Testis (tissue), 5 donors: Measurements from ENCODE around the gene CCPG1. TPM values are rescaled to one million over a fixed set of nuclear protein-coding genes. Genes with fewer than 3 reads are reported as not detected.
"Not testable (repeated sequence)": the region's sequence is repeated elsewhere in the genome, so short reads cannot be mapped to it uniquely, and the experiment has no call there.

Experiments
- DNase-seq: peaks from one replicate; pipeline ENCODE4 v3.0.0-alpha.2; 2019
- H3K27ac ChIP-seq, 2 donors: fragments of 200-600 bp; sonication (generic); one replicate each; pipeline ENCODE4 v1.5.1; 2019
- H3K27me3 ChIP-seq: fragments of 200-600 bp; sonication (generic); one replicate; pipeline ENCODE4 v1.5.1; 2019
- H3K36me3 ChIP-seq: fragments of 200-600 bp; sonication (generic); one replicate; pipeline ENCODE4 v1.5.1; 2017; ENCODE audit warnings: low read depth; ENCODE audit errors: missing control alignments
- H3K4me1 ChIP-seq: fragments of 200-600 bp; sonication (generic); one replicate; pipeline ENCODE4 v1.5.1; 2019
- H3K4me3 ChIP-seq, 2 donors: fragments of 200-600 bp; sonication (generic); one replicate each; pipeline ENCODE4 v1.5.1; 2017 to 2019
- H3K9me3 ChIP-seq: fragments of 200-600 bp; sonication (generic); one replicate; pipeline ENCODE4 v1.5.1; 2017
- CTCF ChIP-seq, 3 experiments: fragments of 450-650 bp in 2 of 3; fragments of 200-600 bp in 1 of 3; sonication (generic) in 1 of 3; IDR thresholded peaks; one replicate each; pipeline ENCODE4 v1.5.1; 2016 to 2019; ENCODE audit warnings: antibody characterized with exemption in 3 of 3, mild to moderate bottlenecking in 2 of 3, moderate library complexity in 1 of 3
- POLR2A ChIP-seq: fragments of 450-650 bp; IDR thresholded peaks from one replicate; pipeline ENCODE4 v1.6.1; 2017; ENCODE audit warnings: antibody characterized with exemption, mild to moderate bottlenecking, moderate library complexity
- WGBS, 2 donors: methylation state at CpG; one replicate each; pipeline ENCODE4 v1.1.5; 2018; 5-methylcytosine and 5-hydroxymethylcytosine counted together
- intact Hi-C: fragments of 100-400 bp; cut with DNase I; formaldehyde crosslinking; loops from one replicate; pipeline ENCODE4 v1.15.1; 2023; ENCODE audit warnings: low total_unique reads
- long read RNA-seq, 2 donors: transcript quantifications; one replicate each; lab custom pipeline, GENCODE V29; 2026
- polyA plus RNA-seq: library from polyadenylated mRNA; stranded (reverse); fragments of 350-450 nt; fragmentation: Illumina TruSeq; extraction: RNeasy Lipid Tissue Mini Kit (QIAGEN cat#74804); gene quantifications from one replicate; pipeline ENCODE4 v1.2.3, GENCODE V29; 2014; ENCODE audit warnings: low read depth, low replicate concordance; ENCODE audit not compliant: insufficient read depth
- total RNA-seq, 2 donors: library from RNA; depleted of rRNA; stranded (reverse); fragments of >200 nt; gene quantifications; one replicate each; pipeline ENCODE4 v1.2.3, GENCODE V29; 2016

Gene CCPG1
- total RNA-seq (10 to 100 TPM; 21.6 to 37.1 TPM), polyA plus RNA-seq (25.6 TPM)
- long read RNA-seq, donor 1, full-length matches to known transcripts: 17 of 17 reads
- long read RNA-seq, donor 1, partial matches to known transcripts: 0 of 17 reads
- long read RNA-seq, donor 1, other reads (novel, unspliced or antisense): 0 of 17 reads
- long read RNA-seq, donor 2, full-length matches to known transcripts: 13 of 18 reads
- long read RNA-seq, donor 2, partial matches to known transcripts: 5 of 18 reads
- long read RNA-seq, donor 2, other reads (novel, unspliced or antisense): 0 of 18 reads

GRCh38 chr15:55408012-55408928 lies at the start of gene CCPG1, which contains the start of gene PIERCE2:
Gene CCPG1, minus strand, starts transcription at chr15:55408359. Its CDS starts 18,935 bp downstream, at chr15:55389424.
Gene PIERCE2, plus strand, starts transcription at chr15:55408495. Its CDS starts 274 bp downstream, at chr15:55408769.
- TF ChIP-seq CTCF (IDR thresholded peaks at IDR 0.05) (peak; percentile 87 to 90 (median 87)), POLR2A (no peak)

GRCh38 chr15:55457401-55458022 lies 49.4 kb upstream of the CCPG1 start:
- TF ChIP-seq POLR2A (no peak), CTCF (IDR thresholded peaks at IDR 0.05) (no peak)
- DNase-seq: no peak
- Histone ChIP-seq H3K27ac (no peak overlapping the region), H3K9me3 (no peaks in the 10 kb centered on the region), H3K4me3 (no peak overlapping the region), H3K4me1 (no peaks in the 10 kb centered on the region), H3K27me3 (no peaks in the 10 kb centered on the region), H3K36me3 (no peaks in the 10 kb centered on the region)
- WGBS, 2 donors: 97% methylated on average over 5 of the region's 5 CpGs
- intact Hi-C loops: no loop called here

More at GRCh38 chr15:55408012-55408928, at the start of gene CCPG1, which contains the start of gene PIERCE2:
- Histone ChIP-seq H3K4me1 (no peaks in the 10 kb centered on the region), H3K4me3 (peak within 1 kb of the TSS; percentile 72 to 89), H3K27me3 (no peaks in the 10 kb centered on the region), H3K36me3 (no peaks in the 10 kb centered on the region), H3K27ac (peak within 1 kb of the TSS; percentile 80 to 86), H3K9me3 (no peaks in the 10 kb centered on the region)
- 0 to 1% methylated on average over 28 to 48 of the region's 70 CpGs for WGBS, 2 donors
- DNase-seq: peak; percentile 92
- intact Hi-C loops: no loop called here

GRCh38 chr15:55447030-55447394 lies 38.9 kb upstream of the CCPG1 start:
- intact Hi-C loops, H3K27me3 ChIP-seq, DNase-seq, H3K9me3 ChIP-seq, H3K4me1 ChIP-seq, H3K27ac ChIP-seq, H3K36me3 ChIP-seq, H3K4me3 ChIP-seq: not testable (repeated sequence)
- 87% methylated on average over 14 of the region's 19 CpGs; no CpG with 5 or more reads in 1 of the 2 donors for WGBS, 2 donors

- intact Hi-C loops: not testable (repeated sequence)
- WGBS, 2 donors: 94 to 100% methylated on average over 9 to 39 of the region's 41 CpGs
Observed at GRCh38 chr15:55446379-55447029, 38.3 kb upstream of the CCPG1 start.

GRCh38 chr15:55445936-55446335 lies 37.8 kb upstream of the CCPG1 start:
- whole genome bisulfite sequencing, 2 donors: 89% methylated on average over 17 of the region's 27 CpGs; no CpG with 5 or more reads in 1 of the 2 donors
- intact Hi-C loops, H3K4me3 ChIP-seq, DNase-seq, H3K27ac ChIP-seq, H3K36me3 ChIP-seq, H3K9me3 ChIP-seq, H3K27me3 ChIP-seq, H3K4me1 ChIP-seq: not testable (repeated sequence)

More at GRCh38 chr15:55446379-55447029, 38.3 kb upstream of the CCPG1 start:
- H3K9me3 ChIP-seq, H3K27me3 ChIP-seq, H3K27ac ChIP-seq, H3K4me1 ChIP-seq, H3K36me3 ChIP-seq, H3K4me3 ChIP-seq, DNase-seq: not testable (repeated sequence)

- H3K4me3 ChIP-seq, intact Hi-C loops, H3K27me3 ChIP-seq, H3K4me1 ChIP-seq, DNase-seq, H3K36me3 ChIP-seq, H3K27ac ChIP-seq, H3K9me3 ChIP-seq: not testable (repeated sequence)
- WGBS, 2 donors: 94 to 95% methylated on average over 14 to 15 of the region's 15 CpGs
Observed at GRCh38 chr15:55443141-55443540, 35.0 kb upstream of the CCPG1 start.
